RKO (cell line): ENCODE data around the gene FOXL2.
A peak's percentile ranks its signal among the peaks of the same experiment; 100 is the strongest.

Experiments
- DNase-seq: peaks from one replicate; pipeline ENCODE4 v3.0.0-alpha.2; 2016; ENCODE audit warnings: low spot score

The FOXL2 gene

GRCh38 chr3:138945709-138946662, 951 bp downstream of the FOXL2 start:
- no peak for DNase-seq

GRCh38 chr3:138944929-138945708, 1.8 kb downstream of the FOXL2 start:
- DNase-seq = no peak

GRCh38 chr3:138944654-138944928, 2.3 kb downstream of the FOXL2 start:
- DNase-seq = no peak

- DNase-seq = no peak
Observed at GRCh38 chr3:138943724-138944653, 2.9 kb downstream of the FOXL2 start.

- no peak for DNase-seq
Observed at GRCh38 chr3:138942861-138943623, 3.9 kb downstream of the FOXL2 start.

- DNase-seq = no peak
Observed at GRCh38 chr3:138942271-138942670, 4.7 kb downstream of the FOXL2 start.

- DNase-seq = peak; percentile 46
Observed at GRCh38 chr3:138941259-138941885, 5.6 kb downstream of the FOXL2 start.

GRCh38 chr3:138940446-138940845, 6.5 kb downstream of the FOXL2 start:
- no peak for DNase-seq

- no peak for DNase-seq
Observed at GRCh38 chr3:138939561-138940241, 7.2 kb downstream of the FOXL2 start.

GRCh38 chr3:138938877-138939560, 7.9 kb downstream of the FOXL2 start:
- no peak for DNase-seq

- DNase-seq = no peak
Observed at GRCh38 chr3:138938056-138938876, 8.7 kb downstream of the FOXL2 start.

GRCh38 chr3:138937690-138938055, 9.3 kb downstream of the FOXL2 start:
- no peak for DNase-seq

GRCh38 chr3:138936741-138937689, 9.9 kb downstream of the FOXL2 start:
- no peak for DNase-seq

- peak; percentile 63 for DNase-seq
Observed at GRCh38 chr3:138935863-138936740, 10.8 kb downstream of the FOXL2 start.

- no peak for DNase-seq
Observed at GRCh38 chr3:138935505-138935862, 11.5 kb downstream of the FOXL2 start.

- no peak for DNase-seq
Observed at GRCh38 chr3:138933981-138934691, 12.8 kb downstream of the FOXL2 start.
